ENCODE measurements around the gene ZNFX1.

DNA sequence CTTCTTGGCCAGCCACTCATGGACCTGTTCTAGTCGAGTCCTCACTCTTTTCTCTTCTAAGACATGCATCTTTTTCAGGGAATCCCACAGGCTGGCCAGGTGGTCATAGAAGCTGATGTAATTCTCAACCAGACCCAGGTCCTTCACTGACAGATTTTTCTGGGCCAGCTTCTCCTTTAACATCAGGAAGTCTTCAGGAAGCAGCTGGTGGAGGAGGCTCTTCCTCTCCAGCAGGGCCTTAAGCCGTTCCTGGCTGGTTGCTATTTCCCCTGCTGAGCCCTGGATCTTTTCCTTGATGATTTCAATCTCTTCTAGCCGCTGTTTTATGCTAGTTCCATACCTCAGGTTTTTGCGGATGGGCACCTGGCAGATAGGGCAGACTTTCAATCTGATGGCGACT lies 30.1 kb downstream of the ZNFX1 start:
- no peak for TF ChIP-seq CTCF (IDR thresholded peaks at IDR 0.05 in 4 of 5, conservative IDR thresholded peaks at IDR 0.05 in 1 of 5)
- no peak for TF ChIP-seq POLR2A (IDR thresholded peaks at IDR 0.05)

Data from gastrocnemius medialis (tissue), 4 donors.